ENCODE results near the gene TMEM272.

Gene TMEM272

DNA sequence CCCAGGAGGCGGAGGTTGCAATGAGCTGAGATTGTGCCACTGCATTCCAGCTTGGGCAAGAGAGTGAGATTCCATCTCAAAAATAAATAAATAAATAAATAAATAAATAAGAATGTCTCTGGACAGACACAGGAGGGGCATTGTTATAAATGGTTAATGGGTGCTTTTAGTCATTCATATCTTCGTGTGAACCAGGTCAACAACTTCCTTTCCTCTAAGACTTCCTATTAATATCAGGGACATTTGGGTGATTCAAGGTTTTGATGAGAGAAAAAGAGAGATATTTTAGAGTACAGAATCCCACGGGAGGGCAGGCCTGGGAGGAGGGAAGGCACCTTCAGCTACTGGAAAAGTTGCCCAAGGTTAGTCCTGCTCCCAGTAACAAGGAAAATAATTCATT, 64.9 kb downstream of the TMEM272 start:
- ATAC-seq = no peak

DNA sequence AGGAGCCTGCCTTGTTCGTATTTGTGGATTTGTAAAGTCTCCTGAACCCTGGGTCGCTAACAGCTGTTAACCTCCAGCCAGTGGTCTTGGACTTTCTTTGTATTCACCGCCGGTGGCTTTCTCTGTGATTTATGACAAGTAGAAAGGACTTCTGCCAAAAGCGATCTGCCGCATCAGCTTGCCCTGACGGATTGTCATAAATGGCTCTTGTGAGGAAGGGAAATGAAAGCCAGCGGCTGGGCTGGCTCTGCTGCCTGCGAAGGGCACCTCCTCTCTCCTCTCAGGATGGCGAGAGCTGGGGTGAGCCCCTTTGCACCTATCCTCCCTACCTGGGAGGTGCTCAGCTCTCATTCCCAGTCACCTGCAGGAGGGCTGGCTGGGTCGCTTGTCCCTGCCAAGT, 66.6 kb downstream of the TMEM272 start:
- ATAC-seq = no peak

DNA sequence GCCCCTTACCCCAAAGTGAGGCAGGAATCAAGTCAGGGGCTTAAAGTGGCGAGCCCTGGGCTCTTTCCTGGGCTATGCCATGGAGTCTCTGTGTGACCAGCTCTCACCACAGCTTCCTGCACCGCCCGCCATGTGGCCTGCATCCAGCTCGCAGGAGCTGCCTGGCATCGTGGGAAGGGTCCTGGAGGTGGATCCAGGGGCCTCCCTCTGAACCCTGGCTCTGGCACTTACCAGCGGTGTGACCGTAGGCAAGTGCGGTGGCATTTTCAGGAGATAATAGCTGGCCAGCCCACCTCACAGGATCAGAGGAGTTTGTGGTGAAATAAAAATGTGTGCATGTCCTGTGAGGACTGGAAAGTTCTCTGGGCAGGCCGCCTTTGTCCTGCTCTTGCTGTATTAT, 67.1 kb downstream of the TMEM272 start:
- no peak for ATAC-seq

DNA sequence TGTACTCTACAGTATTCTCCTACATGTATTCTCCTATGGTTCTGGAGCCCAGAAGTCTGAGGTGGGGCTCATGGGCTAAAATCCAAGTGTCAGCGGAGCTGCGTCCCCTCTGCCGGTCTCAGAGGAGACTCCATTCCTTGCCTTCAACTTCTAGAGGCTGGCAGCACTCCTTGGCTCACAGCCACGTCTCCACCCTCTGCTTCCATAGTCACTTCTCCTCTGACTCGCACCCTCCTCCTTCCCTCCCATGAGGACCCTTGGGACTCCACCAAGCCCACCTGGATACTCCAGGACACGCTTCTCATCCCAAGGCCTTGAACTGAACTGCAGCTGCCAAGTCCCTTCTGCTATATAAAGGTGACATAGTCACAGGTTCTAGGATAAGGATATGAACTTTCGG, 68.8 kb downstream of the TMEM272 start:
- no peak for ATAC-seq

DNA sequence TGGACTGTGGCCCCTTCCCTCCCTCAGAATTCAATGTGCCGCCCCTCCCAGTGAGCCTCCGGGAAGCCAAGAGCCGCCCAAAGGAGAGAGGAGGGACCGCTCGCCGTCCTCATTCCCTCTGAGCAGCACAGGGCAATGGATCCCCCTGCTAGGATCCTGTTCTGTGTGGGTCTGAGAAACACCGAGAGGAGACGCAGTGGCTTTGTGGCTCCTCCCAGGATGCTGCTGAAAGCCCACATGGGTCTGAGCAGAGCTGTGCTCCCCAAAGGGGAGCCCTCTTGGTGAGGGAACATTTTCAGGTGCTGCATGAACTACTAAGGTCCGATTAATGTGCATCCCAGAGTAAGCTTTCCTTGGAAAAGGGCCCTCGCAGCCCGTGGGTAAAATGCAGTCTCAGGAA, 71.5 kb downstream of the TMEM272 start:
- ATAC-seq = no peak

DNA sequence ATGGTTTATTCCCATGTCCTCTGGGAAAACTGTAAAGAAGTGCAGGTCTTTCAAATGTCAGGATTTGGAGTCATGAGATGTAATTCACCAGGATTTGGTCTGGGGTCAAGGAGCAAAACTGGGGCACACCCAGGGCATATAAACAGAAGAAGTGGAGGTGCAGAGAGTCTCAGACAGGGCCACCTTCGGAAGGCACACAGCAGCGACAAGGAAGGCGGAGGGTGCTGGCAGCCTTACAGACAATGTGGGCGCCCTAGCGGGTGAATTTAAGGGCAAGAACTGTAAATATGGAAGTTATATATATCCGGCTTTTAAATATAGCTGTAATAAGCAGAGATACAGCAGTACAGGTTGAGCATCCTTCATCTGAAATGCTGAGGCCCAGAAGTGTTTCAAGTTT, 72.2 kb downstream of the TMEM272 start:
- ATAC-seq = no peak

DNA sequence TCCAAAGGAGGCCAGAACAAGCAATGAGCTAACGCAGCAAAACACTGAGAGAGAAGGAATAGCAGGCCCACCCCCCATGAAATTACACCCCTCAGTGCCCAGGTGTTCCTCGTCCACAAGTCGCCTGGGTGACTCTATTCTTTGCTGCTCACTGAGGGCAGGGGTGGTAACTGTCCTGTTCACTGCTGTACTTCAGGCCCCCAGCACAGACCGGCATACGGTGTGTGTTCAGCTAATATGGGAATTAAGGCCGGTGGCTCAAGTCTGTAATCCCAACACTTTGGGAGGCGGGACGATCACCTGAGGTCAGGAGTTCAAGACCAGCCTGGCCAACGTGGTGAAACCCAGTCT, 72.9 kb downstream of the TMEM272 start:
- no peak for ATAC-seq

DNA sequence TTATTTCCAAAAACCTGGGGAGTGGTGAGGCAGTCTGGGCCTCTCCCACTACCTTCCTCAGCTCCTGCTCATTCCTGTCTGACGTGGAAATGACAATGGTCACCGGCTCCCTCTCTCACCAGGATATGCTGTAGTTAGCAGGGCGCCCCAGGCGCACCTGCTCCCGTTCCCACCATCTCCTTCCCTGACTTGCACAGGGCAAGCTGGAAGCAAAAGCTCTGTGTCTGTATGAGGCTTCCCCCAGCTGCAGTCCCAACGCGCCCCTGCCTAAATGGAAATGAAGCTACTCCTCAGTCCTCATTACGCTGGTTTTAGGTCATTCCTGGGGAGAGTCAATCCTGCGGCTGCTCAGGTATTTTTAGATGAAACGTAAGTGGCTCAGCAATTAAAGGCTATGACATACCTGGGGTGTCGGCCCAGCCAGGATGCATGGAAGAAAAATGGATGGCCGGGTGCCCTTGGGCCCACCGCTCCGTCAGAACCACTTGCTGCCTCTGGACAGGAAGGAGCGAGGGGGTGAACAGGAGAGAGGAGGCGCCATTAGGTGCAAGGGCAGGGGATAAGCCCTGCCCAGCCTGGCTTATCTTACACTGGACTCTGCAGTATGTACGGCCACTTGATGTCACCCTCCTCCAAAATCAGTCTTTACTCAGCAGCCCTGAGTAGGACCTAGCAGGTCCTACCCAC, 73.4 kb downstream of the TMEM272 start:
- ATAC-seq = no peak

DNA sequence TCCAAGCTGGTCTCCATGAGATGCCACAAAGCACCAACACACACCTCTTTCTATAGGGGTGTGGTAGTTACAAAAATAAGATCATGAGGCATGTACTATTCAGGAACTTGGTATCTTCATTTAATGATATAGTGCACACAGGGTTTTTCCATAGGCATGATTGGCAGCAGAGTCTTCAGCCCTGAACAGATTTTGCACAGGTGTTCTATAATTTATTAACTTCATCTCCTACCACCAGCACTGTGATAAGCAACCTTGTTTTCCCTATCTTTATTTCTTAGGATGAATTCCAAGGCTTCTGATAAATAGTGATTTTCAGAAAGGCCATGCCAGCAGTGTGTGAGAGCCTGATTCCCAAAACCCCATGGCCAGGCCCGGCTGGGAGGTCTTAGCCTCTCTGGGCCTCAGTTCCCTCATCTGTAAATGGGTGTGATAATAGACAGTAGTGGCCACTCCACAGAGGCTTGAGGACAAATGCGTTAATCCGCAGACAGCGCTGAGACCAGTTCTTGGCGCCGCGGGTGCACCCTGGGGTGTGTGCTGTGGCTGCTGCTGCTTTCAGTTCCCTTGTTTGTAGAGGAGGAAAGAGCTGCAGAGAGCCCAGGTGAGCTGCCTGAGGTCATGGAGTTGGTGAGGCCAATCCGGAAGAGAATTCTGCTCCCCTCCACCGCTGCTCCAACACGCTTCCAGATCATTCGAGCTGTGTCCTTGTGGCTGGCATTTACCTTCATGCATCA, 74.1 kb downstream of the TMEM272 start:
- no peak for ATAC-seq

DNA sequence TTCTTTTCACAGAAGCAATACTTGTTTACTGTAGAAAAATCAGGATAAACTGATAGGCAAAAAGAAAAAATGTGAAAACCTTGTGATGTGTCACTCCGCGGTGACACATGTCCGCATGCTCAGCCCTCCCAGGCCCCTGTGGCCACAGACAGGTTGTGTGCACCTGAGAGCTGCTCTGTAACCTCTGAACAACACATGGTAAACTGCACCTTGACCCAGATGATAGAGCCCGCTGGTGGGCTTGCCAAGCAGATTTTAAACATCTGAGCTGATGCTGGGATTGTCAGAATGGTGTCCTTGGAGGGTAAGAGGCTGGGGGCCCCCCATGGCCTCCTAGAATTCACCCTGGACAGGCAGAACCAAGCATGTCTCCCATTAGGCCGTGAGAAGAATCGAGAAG, 74.8 kb downstream of the TMEM272 start:
- no peak for ATAC-seq

DNA sequence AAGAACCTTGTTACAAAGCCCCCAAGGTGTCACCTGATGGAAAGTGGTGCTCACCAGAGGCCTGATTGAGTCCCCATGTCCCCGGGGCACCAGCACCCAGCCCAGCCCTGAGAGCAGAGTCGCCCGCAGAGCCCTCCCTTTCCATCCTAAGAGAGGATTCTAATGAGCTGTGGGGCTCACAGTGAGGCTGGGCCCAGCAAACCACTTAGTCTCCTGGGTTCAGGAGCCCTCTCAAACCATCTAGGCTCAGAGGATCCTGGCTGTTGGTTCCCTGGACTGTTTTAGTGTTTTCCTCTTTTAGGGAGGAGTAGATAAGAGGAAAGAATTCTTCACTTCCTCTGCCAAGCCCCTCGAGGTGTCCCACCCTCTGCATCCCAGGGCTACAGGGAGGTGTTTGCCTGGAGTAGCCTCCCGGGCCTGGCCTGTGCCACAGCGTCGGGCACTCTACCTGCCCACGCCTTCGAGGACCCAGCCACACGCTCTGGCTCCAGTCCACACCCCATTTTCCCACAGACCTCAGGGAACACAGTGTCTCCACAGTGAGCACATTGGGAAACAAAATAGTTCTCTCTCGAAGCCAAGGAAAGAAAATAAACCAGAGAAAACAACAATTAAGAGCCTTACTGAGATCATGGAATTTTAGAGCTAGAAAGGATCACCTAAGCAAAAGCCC, 75.4 kb downstream of the TMEM272 start:
- ATAC-seq = no peak

DNA sequence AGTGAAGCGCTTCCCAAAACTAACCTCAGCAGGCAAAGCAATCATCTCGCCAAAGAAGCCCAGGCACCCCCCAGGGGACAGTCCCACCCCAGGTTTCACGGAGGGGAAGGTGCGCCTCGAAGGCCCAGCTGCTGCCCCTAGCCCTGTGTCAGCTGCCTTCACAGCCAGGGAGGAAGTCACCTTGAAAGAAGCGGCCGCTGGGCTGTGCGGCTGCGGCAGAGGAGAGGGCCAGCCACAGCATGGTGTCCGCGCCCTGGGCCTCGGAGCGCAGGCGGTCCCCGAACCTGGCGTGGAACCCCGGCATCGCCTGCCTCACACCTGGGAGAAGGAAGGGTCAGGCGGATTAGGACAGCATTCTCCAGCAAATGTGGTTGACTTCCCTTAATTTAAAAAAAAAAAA, 76.0 kb downstream of the TMEM272 start:
- ATAC-seq = no peak

DNA sequence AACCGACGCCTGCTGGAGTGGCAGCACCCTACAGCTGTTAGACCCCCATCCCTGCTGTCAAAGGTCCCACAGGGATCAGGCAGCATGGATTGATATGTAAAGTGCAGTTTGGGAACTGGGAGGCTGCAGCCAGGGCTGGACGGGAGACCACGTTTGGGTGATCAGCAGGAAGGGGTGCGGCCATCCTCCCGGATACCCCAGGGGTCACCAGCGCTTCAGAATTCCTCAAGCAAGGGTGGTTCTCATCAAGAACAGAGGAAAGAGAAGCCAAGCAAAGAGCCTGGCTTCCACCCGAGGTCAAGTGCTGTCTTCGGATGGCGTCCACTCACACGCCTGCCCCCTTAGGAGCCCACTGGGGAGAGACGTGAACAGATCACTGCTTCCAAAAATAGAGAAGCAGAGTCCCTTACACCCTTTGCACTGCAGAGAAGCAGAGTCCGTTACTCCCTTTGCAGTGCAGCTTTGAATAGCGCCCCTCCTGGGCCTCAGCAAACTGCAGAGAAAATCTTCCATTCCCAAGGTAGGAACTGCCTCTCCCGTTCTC, 76.5 kb downstream of the TMEM272 start:
- ATAC-seq = no peak

DNA sequence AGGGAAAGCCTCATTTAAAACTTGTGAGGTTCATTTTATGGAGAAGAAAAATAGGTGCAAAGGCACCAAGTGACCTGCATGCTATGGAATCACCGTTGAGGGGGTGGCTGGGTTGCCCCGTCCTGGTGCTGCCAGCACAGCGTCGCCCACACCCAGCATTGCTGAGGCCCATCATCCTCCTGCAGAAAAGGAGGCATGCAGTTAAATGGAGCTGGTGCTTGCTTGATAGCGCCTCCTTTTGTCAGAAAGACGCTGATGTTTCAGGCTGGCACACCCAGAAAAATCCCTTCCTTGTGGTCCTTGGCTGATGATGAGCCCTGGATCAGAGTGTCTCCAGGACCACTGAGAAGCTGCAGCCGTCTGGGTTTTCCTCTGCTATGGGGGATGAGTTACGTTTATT, 77.9 kb downstream of the TMEM272 start:
- ATAC-seq = no peak

DNA sequence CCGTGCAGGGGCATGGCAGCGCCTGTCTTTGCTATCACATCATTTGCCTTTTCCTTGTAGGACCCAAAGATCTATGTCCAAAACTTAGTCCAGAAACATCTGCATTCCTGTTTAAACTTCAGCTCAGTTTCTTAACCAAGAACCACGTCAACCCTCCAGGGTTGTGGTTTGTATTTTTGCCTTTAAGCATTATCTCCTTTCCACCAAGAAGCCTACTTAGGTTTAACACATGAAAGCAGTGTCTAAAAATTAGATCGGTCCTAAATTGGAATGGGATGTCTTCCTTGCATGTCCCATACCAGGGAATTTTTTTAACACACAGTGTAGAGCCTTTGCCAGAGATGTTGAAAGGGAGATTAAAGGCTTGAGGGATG, 79.8 kb downstream of the TMEM272 start:
- ATAC-seq = no peak

DNA sequence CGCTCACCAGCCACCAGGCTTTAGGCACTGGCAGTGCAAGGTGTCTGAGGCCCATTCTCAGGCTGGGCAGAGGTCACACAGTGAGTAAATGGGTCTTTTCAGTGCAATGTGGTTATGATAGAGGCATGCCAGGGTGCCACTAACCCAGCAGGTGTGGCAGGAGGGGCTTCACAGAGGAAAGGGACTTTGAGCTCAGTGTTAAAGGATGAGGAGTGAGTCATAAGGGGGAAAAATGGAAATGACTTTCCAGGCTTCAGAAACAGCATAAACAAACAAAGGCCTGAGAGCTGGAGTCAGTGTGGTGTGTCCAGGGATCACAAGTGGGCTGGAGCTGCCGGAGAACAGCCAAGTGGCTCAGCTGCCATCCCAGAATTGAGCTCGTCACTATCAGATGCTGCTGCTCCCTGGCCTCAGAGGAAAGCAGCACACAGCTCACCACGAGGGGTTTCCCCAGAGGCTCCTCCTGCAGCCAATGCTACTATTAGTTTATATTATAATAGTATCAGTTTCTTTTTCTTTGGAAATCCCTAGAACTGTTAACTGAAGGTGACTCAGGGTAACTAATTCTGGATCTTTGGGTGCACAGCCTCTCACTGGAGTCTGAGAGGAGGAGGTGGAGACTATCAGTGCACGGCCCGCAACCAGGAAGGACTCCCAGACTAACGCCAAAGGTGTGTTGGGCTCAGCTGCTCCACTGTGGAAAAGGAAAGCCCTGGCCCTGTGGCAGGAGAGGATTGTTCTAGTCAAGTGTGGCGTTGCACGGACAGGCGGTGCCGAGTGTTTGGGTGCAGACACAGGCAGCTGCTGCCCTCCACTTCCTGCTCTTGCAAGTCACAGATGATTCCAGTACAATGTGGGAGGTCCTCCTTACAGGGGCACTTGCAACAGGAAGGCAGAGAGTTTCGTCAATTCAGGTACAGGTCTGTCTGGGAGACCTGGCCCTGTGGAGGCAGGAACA, 80.5 kb downstream of the TMEM272 start:
- peak; percentile 94 to 95 for ATAC-seq

DNA sequence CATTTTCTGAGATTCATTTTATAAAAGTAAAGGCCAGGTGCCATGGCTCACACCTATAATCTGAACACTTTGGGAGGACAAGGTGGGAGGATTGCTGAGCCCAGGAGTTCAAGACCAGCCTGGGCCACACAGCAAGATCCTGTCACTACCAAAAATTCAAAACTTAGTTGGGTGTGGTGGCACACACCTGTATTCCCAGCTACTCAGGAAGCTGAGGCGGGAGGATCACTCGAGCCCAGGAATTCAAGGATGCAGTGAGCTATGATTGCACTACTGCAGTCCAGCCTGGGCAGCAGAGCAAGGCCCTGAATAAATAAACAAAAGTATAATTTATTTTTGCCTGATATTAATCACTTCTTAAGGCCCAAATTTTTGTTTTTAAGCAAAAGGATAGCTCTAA, 81.5 kb downstream of the TMEM272 start:
- no peak for ATAC-seq
